ENCODE data around the gene EPM2A. TPM values are rescaled to one million over a fixed set of nuclear protein-coding genes. Genes with fewer than 3 reads are reported as not detected.

The EPM2A gene
- total RNA-seq, 3 donors from 2014 or later, result 4.7 to 52.4 (median 5.3) TPM

- H3K36me3 ChIP-seq (ENCODE audit: low read depth), result no peaks in the 10 kb centered on the region
- H3K9me3 ChIP-seq, result peaks cover 6% of the 10 kb centered on the region
- no peak for ATAC-seq
- H3K4me3 ChIP-seq, result no peak overlapping the region
- intact Hi-C loops (cut with DNase I, micrococcal nuclease), result no loop called here
- DNase-seq, result no peak
- no peak for TF ChIP-seq CTCF (IDR thresholded peaks at IDR 0.05)
- H3K4me1 ChIP-seq (ENCODE audit: low read depth), result no peaks in the 10 kb centered on the region
These were observed 44.4 kb downstream of the EPM2A start for GRCh38 chr6:145690969-145691368.

GRCh38 chr6:145689529-145689928, 45.8 kb downstream of the EPM2A start:
- Histone ChIP-seq H3K9me3 (peaks cover 6% of the 10 kb centered on the region), H3K4me3 (no peak overlapping the region), H3K4me1 (ENCODE audit: low read depth) (no peaks in the 10 kb centered on the region), H3K36me3 (ENCODE audit: low read depth) (no peaks in the 10 kb centered on the region)
- DNase-seq (no peak), ATAC-seq (no peak)
- intact Hi-C loops (cut with DNase I, micrococcal nuclease), result no loop called here
- no peak for TF ChIP-seq CTCF (IDR thresholded peaks at IDR 0.05)

- Histone ChIP-seq H3K4me3 (no peak overlapping the region), H3K36me3 (ENCODE audit: low read depth) (no peaks in the 10 kb centered on the region), H3K4me1 (ENCODE audit: low read depth) (no peaks in the 10 kb centered on the region), H3K9me3 (peaks cover 6% of the 10 kb centered on the region)
- DNase-seq (no peak), ATAC-seq (no peak)
- intact Hi-C loops (cut with DNase I, micrococcal nuclease), result no loop called here
- no peak for TF ChIP-seq CTCF (IDR thresholded peaks at IDR 0.05)
These were observed 46.8 kb downstream of the EPM2A start for GRCh38 chr6:145688493-145688905.

GRCh38 chr6:145685932-145686331, 49.4 kb downstream of the EPM2A start:
- no peaks in the 10 kb centered on the region for H3K9me3 ChIP-seq
- no peaks in the 10 kb centered on the region for H3K36me3 ChIP-seq (ENCODE audit: low read depth)
- H3K4me1 ChIP-seq (ENCODE audit: low read depth), result no peaks in the 10 kb centered on the region
- ATAC-seq (no peak), DNase-seq (no peak)
- no peak overlapping the region for H3K4me3 ChIP-seq
- no peak for TF ChIP-seq CTCF (IDR thresholded peaks at IDR 0.05)
- intact Hi-C loops (cut with DNase I, micrococcal nuclease), result no loop called here

- DNase-seq (no peak), ATAC-seq (no peak)
- no peak for TF ChIP-seq CTCF (IDR thresholded peaks at IDR 0.05)
- intact Hi-C loops (cut with DNase I, micrococcal nuclease), result no loop called here
- H3K4me1 ChIP-seq (ENCODE audit: low read depth), result no peaks in the 10 kb centered on the region
- no peak overlapping the region for H3K4me3 ChIP-seq
- H3K36me3 ChIP-seq (ENCODE audit: low read depth), result no peaks in the 10 kb centered on the region
- no peaks in the 10 kb centered on the region for H3K9me3 ChIP-seq
These were observed 53.4 kb downstream of the EPM2A start for GRCh38 chr6:145681965-145682364.

DNA sequence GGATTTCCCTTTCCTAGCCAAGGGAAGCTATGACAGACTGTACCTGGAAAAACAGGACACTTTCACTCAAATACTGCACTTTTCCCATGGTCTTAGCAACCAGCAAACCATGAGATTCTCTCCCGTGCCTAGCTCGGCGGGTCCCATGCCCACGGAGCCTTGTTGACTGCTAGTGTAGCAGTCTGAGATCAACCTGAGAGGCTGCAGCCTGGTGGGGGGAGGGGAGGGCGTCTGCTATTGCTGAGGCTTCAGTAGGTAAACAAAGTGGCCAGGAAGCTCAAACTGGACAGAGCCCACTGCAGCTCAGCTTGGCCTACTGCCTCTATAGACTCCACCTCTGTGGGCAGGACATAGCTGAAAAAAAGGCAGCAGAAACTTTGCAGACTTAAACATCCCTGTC, 61.8 kb downstream of the EPM2A start:
- no peak overlapping the region for H3K4me3 ChIP-seq
- H3K4me1 ChIP-seq (ENCODE audit: low read depth), result no peaks in the 10 kb centered on the region
- H3K9me3 ChIP-seq, result no peaks in the 10 kb centered on the region
- ATAC-seq (no peak), DNase-seq (no peak)
- intact Hi-C loops (cut with DNase I, micrococcal nuclease), result no loop called here
- no peaks in the 10 kb centered on the region for H3K36me3 ChIP-seq (ENCODE audit: low read depth)
- no peak for TF ChIP-seq CTCF (IDR thresholded peaks at IDR 0.05)

All from mucosa of descending colon (tissue), 3 donors.